GM12892 (cell line): ENCODE data around the gene B3GNT5. TPM values are rescaled to one million over a fixed set of nuclear protein-coding genes. Genes with fewer than 3 reads are reported as not detected.

ENCODE experiments used
- DNase-seq: peaks from one replicate; pipeline ENCODE4 v3.0.0; 2011; ENCODE audit not compliant: insufficient read length
- FAIRE-seq: peaks from 2 replicates; lab custom pipeline; 2011; peaks lifted over from hg19 to GRCh38; lab: Jason Lieb, UNC
- POLR2A ChIP-seq: IDR thresholded peaks from 2 replicates; pipeline ENCODE4 v1.6.1; 2011; ENCODE audit warnings: low read depth, low read length, control low read depth
- POLR2AphosphoS5 ChIP-seq: IDR thresholded peaks from 2 replicates; pipeline ENCODE4 v1.6.1; 2011; ENCODE audit warnings: low read depth, low read length, control low read depth
- TAF1 ChIP-seq: IDR thresholded peaks from 2 replicates; pipeline ENCODE4 v1.6.1; 2011; ENCODE audit warnings: low read depth, mild to moderate bottlenecking, control low read depth, low read length, borderline replicate concordance
- polyA plus RNA-seq: library from polyadenylated mRNA; unstranded; fragments of >200 nt; gene quantifications from one replicate; pipeline ENCODE4 v1.2.1, GENCODE V29; 2012; ENCODE audit warnings: missing spikeins, inconsistent platforms; ENCODE audit not compliant: missing spikeins

Gene B3GNT5, protein sequence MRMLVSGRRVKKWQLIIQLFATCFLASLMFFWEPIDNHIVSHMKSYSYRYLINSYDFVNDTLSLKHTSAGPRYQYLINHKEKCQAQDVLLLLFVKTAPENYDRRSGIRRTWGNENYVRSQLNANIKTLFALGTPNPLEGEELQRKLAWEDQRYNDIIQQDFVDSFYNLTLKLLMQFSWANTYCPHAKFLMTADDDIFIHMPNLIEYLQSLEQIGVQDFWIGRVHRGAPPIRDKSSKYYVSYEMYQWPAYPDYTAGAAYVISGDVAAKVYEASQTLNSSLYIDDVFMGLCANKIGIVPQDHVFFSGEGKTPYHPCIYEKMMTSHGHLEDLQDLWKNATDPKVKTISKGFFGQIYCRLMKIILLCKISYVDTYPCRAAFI
- 0.17 TPM for polyA plus RNA-seq

DNA sequence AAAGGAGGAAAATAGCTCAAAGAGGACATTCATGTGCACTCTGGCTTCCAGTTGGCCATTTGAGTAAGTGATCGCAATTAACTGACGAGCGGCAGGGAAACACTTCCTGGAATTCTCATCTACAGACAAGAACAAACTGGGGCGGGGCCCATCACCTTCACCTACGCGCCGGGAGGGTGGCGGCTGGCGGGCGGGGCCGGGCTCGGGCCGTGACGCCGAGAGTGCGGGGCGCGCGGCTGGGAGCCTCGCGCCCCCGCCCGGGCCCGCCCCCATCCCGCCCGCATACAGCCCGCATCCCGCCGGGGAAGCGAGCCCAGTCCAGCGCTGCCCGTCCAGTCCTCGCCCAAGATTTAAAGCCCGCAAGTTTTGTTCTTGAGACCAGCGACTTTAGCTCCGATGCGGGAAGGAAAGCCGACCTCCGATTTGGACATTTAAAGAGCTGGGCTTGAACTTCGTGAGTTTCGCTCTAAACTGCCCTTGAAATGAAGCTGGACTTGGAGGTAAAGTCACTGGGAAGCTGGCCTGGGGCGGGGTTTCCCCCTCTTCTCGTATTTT, at the start of gene B3GNT5:
TSS of gene B3GNT5 (plus strand) at position 281 of the 555 bp plus-strand sequence. CDS start 16,546 bp downstream, outside the sequence.
- TF ChIP-seq POLR2AphosphoS5 (no peak), POLR2A (no peak), TAF1 (no peak)

GRCh38 chr3:183203670-183204069, 49.4 kb upstream of the B3GNT5 start:
- no peak for FAIRE-seq
- TF ChIP-seq TAF1 (no peak), POLR2A (no peak), POLR2AphosphoS5 (no peak)

More for the DNA sequence above, at the start of gene B3GNT5:
- DNase-seq (no peak), FAIRE-seq (no peak)

DNA sequence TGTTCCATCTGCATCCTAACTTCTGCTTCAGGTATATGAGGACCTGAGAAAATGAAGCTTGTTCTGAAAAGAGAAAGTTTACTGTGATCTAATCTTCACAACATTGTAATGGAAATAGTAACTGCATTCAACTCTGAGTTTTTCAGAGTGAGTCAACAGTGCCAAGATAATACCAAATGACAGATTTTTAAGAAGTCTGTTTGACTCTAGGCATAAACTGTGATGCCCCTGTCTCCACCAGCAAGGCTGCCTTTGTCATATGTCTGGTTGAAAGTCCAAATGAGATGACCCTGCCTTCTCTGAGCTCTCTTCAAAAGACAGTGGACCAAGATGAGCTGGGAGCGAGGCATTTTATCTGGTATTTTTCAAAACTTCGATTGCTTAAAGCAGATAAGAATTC, 44.8 kb upstream of the B3GNT5 start:
- TF ChIP-seq POLR2A: no peak
- no peak for TF ChIP-seq TAF1
- no peak for TF ChIP-seq POLR2AphosphoS5
- FAIRE-seq: no peak
- no peak for DNase-seq

More at GRCh38 chr3:183203670-183204069, 49.4 kb upstream of the B3GNT5 start:
- no peak for DNase-seq

DNA sequence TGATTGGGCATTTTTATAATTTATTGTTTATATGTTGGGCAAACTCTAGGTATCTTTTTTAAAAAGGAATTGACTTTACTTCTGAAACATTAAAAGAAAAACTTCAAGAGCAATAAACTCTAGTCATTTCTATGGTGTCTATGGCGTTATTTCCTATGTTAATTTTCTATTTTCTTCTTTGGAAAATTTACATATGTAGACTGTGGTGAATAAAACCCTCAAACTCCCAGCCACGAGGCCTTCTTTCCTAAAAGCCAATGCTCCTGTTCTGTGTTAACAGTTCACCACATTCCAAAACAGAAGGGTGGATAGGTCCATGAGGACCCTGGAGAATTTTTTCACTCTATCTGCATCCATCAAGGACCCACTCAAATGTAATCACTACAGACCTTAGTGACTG, 44.3 kb upstream of the B3GNT5 start:
- TF ChIP-seq POLR2AphosphoS5 (no peak), POLR2A (no peak), TAF1 (no peak)
- FAIRE-seq (no peak), DNase-seq (no peak)

DNA sequence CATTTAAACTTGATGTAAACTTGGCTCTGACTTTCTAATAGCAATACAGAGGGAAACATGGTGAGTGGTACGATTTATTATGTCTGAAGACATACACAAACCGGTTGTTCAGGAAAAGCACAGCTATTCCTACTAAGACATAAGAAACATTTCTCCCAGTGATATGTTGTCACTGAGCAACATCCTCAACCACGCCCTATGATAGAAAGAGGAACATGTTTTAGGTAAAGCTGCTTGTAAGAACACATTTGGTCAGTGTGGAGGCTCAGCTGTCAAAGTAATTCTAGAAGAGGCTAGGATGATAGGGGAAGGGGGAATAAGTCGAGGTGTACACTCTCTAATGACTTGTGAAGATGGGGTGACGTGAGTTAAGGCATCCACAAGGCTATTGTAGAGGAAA, 42.7 kb upstream of the B3GNT5 start:
- DNase-seq (no peak), FAIRE-seq (no peak)
- TF ChIP-seq POLR2AphosphoS5 (no peak), TAF1 (no peak), POLR2A (no peak)

GRCh38 chr3:183210862-183211341, 42.2 kb upstream of the B3GNT5 start:
- TF ChIP-seq POLR2A (no peak), TAF1 (no peak), POLR2AphosphoS5 (no peak)
- DNase-seq: no peak
- no peak for FAIRE-seq

DNA sequence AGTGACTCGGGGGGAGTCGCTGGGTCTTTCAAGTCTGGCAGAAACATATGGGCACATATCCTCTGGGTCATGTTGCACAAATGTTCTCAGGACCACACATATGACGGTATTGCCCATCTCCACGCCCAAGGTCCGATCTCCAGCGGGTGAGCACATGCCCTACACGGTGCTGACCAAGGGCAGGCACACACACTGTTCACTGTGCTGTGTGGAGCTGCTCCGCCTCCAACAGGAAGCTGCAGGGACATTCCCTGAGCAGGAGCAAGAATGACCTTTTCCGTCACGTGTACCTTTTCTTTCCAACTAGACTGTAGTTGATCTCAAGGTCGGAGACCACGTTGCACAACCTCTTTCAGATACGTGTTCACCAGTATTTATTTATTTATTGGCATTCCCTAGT, 41.7 kb upstream of the B3GNT5 start:
- TF ChIP-seq TAF1 (no peak), POLR2AphosphoS5 (no peak), POLR2A (no peak)
- FAIRE-seq (no peak), DNase-seq (no peak)

- no peak for FAIRE-seq
- DNase-seq: no peak
- TF ChIP-seq POLR2A: no peak
- no peak for TF ChIP-seq POLR2AphosphoS5
- TF ChIP-seq TAF1: no peak
Measured at GRCh38 chr3:183212096-183212495, 41.0 kb upstream of the B3GNT5 start.

DNA sequence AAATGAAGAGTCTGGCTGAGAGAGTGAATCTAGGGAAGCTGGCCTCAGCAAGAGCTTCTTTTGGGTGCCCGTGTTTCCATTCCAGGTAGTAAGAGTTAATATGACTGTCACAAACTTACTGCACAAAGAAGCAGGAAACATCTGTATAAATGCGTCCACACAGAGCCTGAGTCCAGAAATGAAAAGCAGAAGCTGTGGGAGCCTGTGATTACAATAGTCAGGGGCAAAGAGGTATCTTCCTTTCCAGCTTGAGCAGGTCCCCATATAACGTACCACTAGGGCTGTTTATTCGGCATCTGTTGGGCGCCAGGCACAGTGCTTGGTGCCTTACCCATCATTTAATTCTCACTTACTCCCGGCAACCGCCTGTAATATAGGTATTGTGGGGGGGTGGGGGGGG, 40.5 kb upstream of the B3GNT5 start:
- no peak for FAIRE-seq
- TF ChIP-seq POLR2AphosphoS5 (no peak), POLR2A (no peak), TAF1 (no peak)
- no peak for DNase-seq

DNA sequence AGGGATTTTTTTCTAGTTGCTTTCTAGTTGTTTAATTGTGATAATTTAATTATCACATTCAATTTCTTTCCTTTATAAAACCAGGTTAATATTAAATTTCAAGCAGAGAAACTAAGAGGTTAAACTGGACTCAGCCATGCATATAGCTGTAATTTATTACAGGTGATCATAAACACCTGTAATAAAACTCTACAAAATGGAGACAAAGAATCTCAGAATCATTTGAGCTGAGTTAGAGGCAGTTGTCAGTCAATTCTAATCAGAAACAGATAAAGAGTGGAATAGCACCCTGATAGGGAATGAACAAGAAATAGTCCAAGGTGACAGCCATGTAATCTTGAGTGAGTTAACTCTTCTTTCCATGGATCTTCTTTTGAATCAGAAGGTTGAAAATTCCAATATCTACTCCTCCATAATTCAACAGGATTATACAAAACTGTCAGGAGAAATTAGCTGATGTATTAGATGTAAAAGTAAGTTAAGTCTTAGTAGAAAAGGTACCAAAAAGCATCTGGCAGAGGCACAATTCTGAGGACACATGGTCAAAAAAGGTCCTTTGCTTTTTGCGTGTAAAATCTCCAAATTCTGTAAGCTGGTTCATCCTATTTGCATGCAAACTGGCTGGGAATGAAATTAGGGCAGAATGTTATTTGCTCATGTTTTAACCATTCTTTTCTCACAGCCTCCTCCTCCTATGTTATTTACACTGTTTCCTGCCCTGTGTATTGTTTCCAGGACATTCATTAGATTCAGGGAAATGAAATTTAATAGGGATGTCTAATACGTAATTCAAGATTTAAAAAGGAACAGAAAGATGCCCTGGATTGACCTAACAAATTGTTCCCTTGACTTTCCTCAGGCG, 39.4 kb upstream of the B3GNT5 start:
- FAIRE-seq: peak; percentile 14
- TF ChIP-seq POLR2A: no peak
- TF ChIP-seq POLR2AphosphoS5: no peak
- no peak for TF ChIP-seq TAF1

GRCh38 chr3:183214277-183214612, 38.8 kb upstream of the B3GNT5 start:
- DNase-seq: no peak
- no peak for FAIRE-seq
- TF ChIP-seq TAF1 (no peak), POLR2AphosphoS5 (no peak), POLR2A (no peak)

More for the DNA sequence above, 39.4 kb upstream of the B3GNT5 start:
- DNase-seq: no peak
